ENCODE data around the gene TNIK. TPM values are rescaled to one million over a fixed set of nuclear protein-coding genes. Genes with fewer than 3 reads are reported as not detected.
"Not testable (repeated sequence)": the region's sequence is repeated elsewhere in the genome, so short reads cannot be mapped to it uniquely, and the experiment has no call there.

TNIK gene
- total and polyA plus RNA-seq, 8 donors: 2.1 to 40.2 (median 10.1) TPM

GRCh38 chr3:171384101-171384891 lies 75.9 kb downstream of the TNIK start:
- TF ChIP-seq EP300 (IDR thresholded peaks at IDR 0.05) (no peak), POLR2A (IDR thresholded peaks at IDR 0.05) (no peak), CTCF (IDR thresholded peaks at IDR 0.05) (no peak), POLR2AphosphoS5 (IDR thresholded peaks at IDR 0.05) (no peak)
- WGBS, 5 donors: 78 to 87% (median 82%) methylated on average over 3 of the region's 3 CpGs
- no peaks in the 10 kb centered on the region for H3K9me3 ChIP-seq
- no peak for DNase-seq
- H3K27me3 ChIP-seq: no peaks in the 10 kb centered on the region
- intact Hi-C loops (cut with DNase I; ENCODE audit: low total_unique reads): no loop called here
- H3K36me3 ChIP-seq: no peaks in the 10 kb centered on the region
- H3K4me1 ChIP-seq: peaks cover 0 to 60% (median 17%) of the 10 kb centered on the region in 4 donors
- H3K4me3 ChIP-seq: no peak overlapping the region
- H3K27ac ChIP-seq: no peak overlapping the region

GRCh38 chr3:171383206-171384018 lies 76.8 kb downstream of the TNIK start:
- peak in 1 of 2 donors; percentile 36 for DNase-seq
- Histone ChIP-seq H3K27me3 (no peaks in the 10 kb centered on the region), H3K36me3 (no peaks in the 10 kb centered on the region), H3K4me3 (no peak overlapping the region), H3K9me3 (no peaks in the 10 kb centered on the region), H3K4me1 (peaks cover 0 to 60% (median 20%) of the 10 kb centered on the region in 4 donors), H3K27ac (no peak overlapping the region)
- intact Hi-C loops (cut with DNase I; ENCODE audit: low total_unique reads): no loop called here
- WGBS, 5 donors: 53 to 58% (median 55%) methylated on average over 5 of the region's 5 CpGs
- TF ChIP-seq EP300 (IDR thresholded peaks at IDR 0.05) (no peak), POLR2AphosphoS5 (IDR thresholded peaks at IDR 0.05) (no peak), CTCF (IDR thresholded peaks at IDR 0.05) (no peak), POLR2A (IDR thresholded peaks at IDR 0.05) (no peak)

GRCh38 chr3:171382347-171382746 lies 77.9 kb downstream of the TNIK start:
- H3K27ac ChIP-seq: not testable (repeated sequence)
- peaks cover 0 to 53% (median 20%) of the 10 kb centered on the region in 4 donors for H3K4me1 ChIP-seq
- WGBS, 5 donors: 91 to 100% (median 97%) methylated on average over 4 of the region's 4 CpGs

GRCh38 chr3:171380711-171381425 lies 79.3 kb downstream of the TNIK start:
- TF ChIP-seq EP300 (IDR thresholded peaks at IDR 0.05) (no peak), POLR2AphosphoS5 (IDR thresholded peaks at IDR 0.05) (no peak), POLR2A (IDR thresholded peaks at IDR 0.05) (no peak), CTCF (IDR thresholded peaks at IDR 0.05) (no peak)
- Histone ChIP-seq H3K36me3 (no peaks in the 10 kb centered on the region), H3K27me3 (no peaks in the 10 kb centered on the region), H3K27ac (no peak overlapping the region), H3K9me3 (no peaks in the 10 kb centered on the region), H3K4me1 (peaks cover 0 to 52% (median 22%) of the 10 kb centered on the region in 4 donors), H3K4me3 (no peak overlapping the region)
- intact Hi-C loops (cut with DNase I; ENCODE audit: low total_unique reads): no loop called here
- 38 to 49% (median 43%) methylated on average over 3 of the region's 3 CpGs for WGBS, 5 donors
- no peak for DNase-seq

More at GRCh38 chr3:171382347-171382746, 77.9 kb downstream of the TNIK start:
- DNase-seq; H3K36me3 ChIP-seq; H3K4me3 ChIP-seq; H3K27me3 ChIP-seq; intact Hi-C loops (cut with DNase I; ENCODE audit: low total_unique reads); H3K9me3 ChIP-seq: not testable (repeated sequence)

All from stomach (tissue), 9 donors.